Stomach (tissue), 4 donors: Measurements from ENCODE around the gene ZNF90.
"Not testable (repeated sequence)": the region's sequence is repeated elsewhere in the genome, so short reads cannot be mapped to it uniquely, and the experiment has no call there.

ENCODE experiments used
- EP300 ChIP-seq: sonication (generic); formaldehyde crosslinking; IDR thresholded peaks from one replicate; pipeline ENCODE4 v1.6.1; 2017; ENCODE audit warnings: antibody characterized with exemption
- POLR2AphosphoS5 ChIP-seq, 3 donors: sonication (generic); formaldehyde crosslinking; IDR thresholded peaks; one replicate each; pipeline ENCODE4 v1.6.1; 2016; ENCODE audit warnings: antibody characterized with exemption in 3 of 3
- TF ChIP-seq, protein P1 (sequence below), 7 experiments: fragments of 450-650 bp in 4 of 7; fragments of 200-600 bp in 3 of 7; sonication (generic) in 3 of 7; IDR thresholded peaks; one replicate each; pipeline ENCODE4 v1.5.1; 2016 to 2019; ENCODE audit warnings: antibody characterized with exemption in 7 of 7, control low read depth in 2 of 7, mild to moderate bottlenecking in 1 of 7

DNA sequence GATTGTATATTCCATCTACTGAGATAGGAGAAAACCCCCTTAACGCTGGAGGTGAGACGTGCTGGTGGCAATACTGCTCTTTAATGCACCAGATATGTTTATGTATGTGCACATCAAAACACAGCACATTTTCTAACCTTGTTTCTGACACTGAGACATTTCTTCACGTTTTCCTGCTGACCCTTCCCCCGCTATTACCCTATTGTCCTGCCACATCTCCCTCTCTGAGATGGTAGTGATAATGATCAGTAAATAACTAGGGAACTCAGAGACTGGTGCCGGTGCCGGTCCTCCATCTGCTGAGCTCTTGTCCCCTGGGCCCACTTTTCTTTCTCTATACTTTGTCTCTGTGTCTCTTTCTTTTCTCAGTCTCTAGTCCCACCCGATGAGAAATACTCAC, 5.1 kb downstream of the ZNF90 start:
- TF ChIP-seq, protein P1, sequence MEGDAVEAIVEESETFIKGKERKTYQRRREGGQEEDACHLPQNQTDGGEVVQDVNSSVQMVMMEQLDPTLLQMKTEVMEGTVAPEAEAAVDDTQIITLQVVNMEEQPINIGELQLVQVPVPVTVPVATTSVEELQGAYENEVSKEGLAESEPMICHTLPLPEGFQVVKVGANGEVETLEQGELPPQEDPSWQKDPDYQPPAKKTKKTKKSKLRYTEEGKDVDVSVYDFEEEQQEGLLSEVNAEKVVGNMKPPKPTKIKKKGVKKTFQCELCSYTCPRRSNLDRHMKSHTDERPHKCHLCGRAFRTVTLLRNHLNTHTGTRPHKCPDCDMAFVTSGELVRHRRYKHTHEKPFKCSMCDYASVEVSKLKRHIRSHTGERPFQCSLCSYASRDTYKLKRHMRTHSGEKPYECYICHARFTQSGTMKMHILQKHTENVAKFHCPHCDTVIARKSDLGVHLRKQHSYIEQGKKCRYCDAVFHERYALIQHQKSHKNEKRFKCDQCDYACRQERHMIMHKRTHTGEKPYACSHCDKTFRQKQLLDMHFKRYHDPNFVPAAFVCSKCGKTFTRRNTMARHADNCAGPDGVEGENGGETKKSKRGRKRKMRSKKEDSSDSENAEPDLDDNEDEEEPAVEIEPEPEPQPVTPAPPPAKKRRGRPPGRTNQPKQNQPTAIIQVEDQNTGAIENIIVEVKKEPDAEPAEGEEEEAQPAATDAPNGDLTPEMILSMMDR (IDR thresholded peaks at IDR 0.05): not testable (repeated sequence)
- not testable (repeated sequence) for TF ChIP-seq POLR2AphosphoS5 (IDR thresholded peaks at IDR 0.05); EP300
